SK-N-SH treated with all-trans-retinoic acid at 6 μM for 48 hours (cell line): ENCODE results near the gene CHID1.

ENCODE experiments used
- ARNTL ChIP-seq: fragments of 450-650 bp; formaldehyde crosslinking; IDR thresholded peaks from 2 replicates; pipeline ENCODE4 v1.5.0; 2020; ENCODE audit warnings: low read depth, mild to moderate bottlenecking, moderate library complexity, borderline replicate concordance
- CSRNP3 ChIP-seq: fragments of 250-450 bp; sonication (Bioruptor Pico); IDR thresholded peaks from 2 replicates; pipeline ENCODE4 v1.5.1; 2021; ENCODE audit warnings: mild to moderate bottlenecking, moderate library complexity
- ESRRG ChIP-seq: fragments of 250-450 bp; sonication (Bioruptor Pico); IDR thresholded peaks from 2 replicates; pipeline ENCODE4 v1.6.1; 2021; ENCODE audit warnings: mild to moderate bottlenecking
- GLIS3 ChIP-seq: fragments of 250-450 bp; sonication (Bioruptor Pico); IDR thresholded peaks from 2 replicates; pipeline ENCODE4 v1.5.0; 2020; ENCODE audit warnings: mild to moderate bottlenecking, moderate library complexity
- PATZ1 ChIP-seq: fragments of 250-450 bp; sonication (Bioruptor Pico); IDR thresholded peaks from 2 replicates; pipeline ENCODE4 v1.8.0; 2020; ENCODE audit warnings: mild to moderate bottlenecking, moderate library complexity, borderline replicate concordance
- PPARA ChIP-seq: fragments of 250-450 bp; sonication (Bioruptor Pico); IDR thresholded peaks from 2 replicates; pipeline ENCODE4 v1.5.0; 2020; ENCODE audit warnings: mild to moderate bottlenecking, borderline replicate concordance
- SNAI2 ChIP-seq: fragments of 250-450 bp; sonication (Bioruptor Pico); IDR thresholded peaks from 2 replicates; pipeline ENCODE4 v1.5.0; 2020; ENCODE audit warnings: mild to moderate bottlenecking, moderate library complexity
- TCF4 ChIP-seq: fragments of 250-450 bp; sonication (Bioruptor Pico); IDR thresholded peaks from 2 replicates; pipeline ENCODE4 v1.8.0; 2021; ENCODE audit warnings: mild to moderate bottlenecking, moderate library complexity, borderline replicate concordance
- ZFP3 ChIP-seq: fragments of 250-450 bp; sonication (Bioruptor Pico); IDR thresholded peaks from 2 replicates; pipeline ENCODE4 v1.5.0; 2020; ENCODE audit warnings: mild to moderate bottlenecking, moderate library complexity
- ZFP30 ChIP-seq: fragments of 450-650 bp; formaldehyde crosslinking; IDR thresholded peaks from 2 replicates; pipeline ENCODE4 v1.5.0; 2022; ENCODE audit warnings: mild to moderate bottlenecking, moderate library complexity
- ZNF70 ChIP-seq: fragments of 450-650 bp; formaldehyde crosslinking; IDR thresholded peaks from 2 replicates; pipeline ENCODE4 v1.5.0; 2020; ENCODE audit warnings: mild to moderate bottlenecking, moderate library complexity

DNA sequence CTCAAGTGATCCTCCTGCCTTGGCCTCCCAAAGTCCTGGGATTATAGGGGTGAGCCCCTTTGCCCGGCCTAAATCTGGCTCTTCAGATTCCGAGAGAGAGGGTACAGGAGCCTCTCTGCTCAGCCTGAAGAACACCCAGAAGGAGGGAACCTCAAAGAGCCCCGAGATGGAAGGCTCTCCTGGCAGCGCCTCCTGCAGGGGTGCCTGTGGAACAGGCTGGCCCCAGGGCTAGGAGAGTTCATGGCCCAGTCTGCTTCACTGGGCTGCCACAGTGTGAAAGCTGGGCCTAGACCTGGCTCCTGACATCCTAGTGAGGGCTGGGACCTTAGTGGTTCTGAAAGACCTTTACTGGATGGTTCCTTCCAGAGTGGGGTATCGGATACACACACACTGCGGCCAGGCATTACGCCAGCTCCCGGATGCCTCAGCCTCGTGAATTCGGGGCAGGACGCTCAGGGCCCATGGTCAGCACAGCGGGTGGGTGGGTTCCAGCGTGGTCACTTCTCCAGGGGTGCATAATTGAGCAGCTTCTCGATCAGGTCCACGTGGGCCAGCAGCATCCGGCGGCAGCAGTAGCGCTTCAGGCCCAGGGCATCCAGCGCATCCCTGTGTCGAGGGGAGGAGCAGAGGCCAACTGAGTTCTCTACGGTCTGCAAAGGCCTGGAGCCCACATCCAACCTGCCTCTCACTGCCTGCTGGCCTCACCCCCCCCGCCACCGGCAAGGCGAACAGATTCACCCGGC is 70.6 kb downstream of the CHID1 start:
- TF ChIP-seq CSRNP3 (no peak), ARNTL (CRISPR knock-in tag) (no peak), TCF4 (CRISPR knock-in tag) (no peak), GLIS3 (CRISPR knock-in tag) (no peak), SNAI2 (no peak), PATZ1 (CRISPR knock-in tag) (no peak), ZFP30 (CRISPR knock-in tag) (no peak), PPARA (CRISPR knock-in tag) (no peak), ZNF70 (no peak), ZFP3 (CRISPR knock-in tag) (no peak), ESRRG (CRISPR knock-in tag) (no peak)
